Activated naive CD4-positive, alpha-beta T cell treated with anti-CD3 and anti-CD28 coated beads, Interleukin-2, amount 50 U/mL, for 72 hours (primary cell): Measurements from ENCODE around the gene KDM6A. TPM values are rescaled to one million over a fixed set of nuclear protein-coding genes. Genes with fewer than 3 reads are reported as not detected.
"Not testable (repeated sequence)": the region's sequence is repeated elsewhere in the genome, so short reads cannot be mapped to it uniquely, and the experiment has no call there.

Source experiments
- ATAC-seq, 2 donors: fragments of 150-1000 bp; cut with Tn5 transposase; 2 replicates each; pipeline ENCODE4 v1.10.0; 2021; ENCODE audit warnings: mild to moderate bottlenecking in 2 of 2, moderate library complexity in 2 of 2
- DNase-seq, 2 donors: peaks; one replicate each; pipeline ENCODE4 v3.0.0; 2021 to 2022; ENCODE audit warnings: low spot score in 2 of 2
- H3K27ac Mint-ChIP-seq, 2 donors: one replicate each; pipeline ENCODE4 v1.8.0; 2022; ENCODE audit warnings: mild to moderate bottlenecking in 2 of 2, mixed read lengths in 2 of 2
- H3K36me3 Mint-ChIP-seq, 2 donors: one replicate each; pipeline ENCODE4 v1.8.0; 2022; ENCODE audit warnings: mixed read lengths in 2 of 2
- H3K9me3 Mint-ChIP-seq, 2 donors: one replicate each; pipeline ENCODE4 v1.8.0; 2022; ENCODE audit warnings: mixed read lengths in 2 of 2
- total RNA-seq, 2 donors: library from RNA; stranded (reverse); gene quantifications; one replicate each; pipeline ENCODE4 v1.2.3, GENCODE V29; 2022

KDM6A gene
- total RNA-seq, 2 donors from 2014 or later: 20.1 to 24.8 TPM

GRCh38 chrX:45001048-45001447, 128.1 kb downstream of the KDM6A start:
- Mint-ChIP-seq H3K9me3 (no peaks in the 10 kb centered on the region), H3K27ac (peak overlapping the region in 1 of 2 donors; percentile 94), H3K36me3 (peaks cover 6 to 23% of the 10 kb centered on the region in 2 donors)
- DNase-seq (no peak), ATAC-seq (no peak)

- H3K9me3 Mint-ChIP-seq: no peaks in the 10 kb centered on the region
- no peak overlapping the region for H3K27ac Mint-ChIP-seq
- peaks cover 12 to 37% of the 10 kb centered on the region in 2 donors for H3K36me3 Mint-ChIP-seq
- ATAC-seq (no peak), DNase-seq (no peak)
These were observed 130.1 kb downstream of the KDM6A start for GRCh38 chrX:45003085-45003484.

- ATAC-seq (peak; percentile 77 to 78), DNase-seq (no peak)
- Mint-ChIP-seq H3K27ac (peak overlapping the region; percentile 50 to 80), H3K9me3 (no peaks in the 10 kb centered on the region), H3K36me3 (peaks cover 12 to 25% of the 10 kb centered on the region in 2 donors)
These were observed 133.2 kb downstream of the KDM6A start for GRCh38 chrX:45006002-45006800.

GRCh38 chrX:45007598-45007997, 134.6 kb downstream of the KDM6A start:
- no peak for DNase-seq
- peak in 1 of 2 donors; percentile 67 for ATAC-seq
- Mint-ChIP-seq H3K36me3 (peaks cover 12 to 25% of the 10 kb centered on the region in 2 donors), H3K27ac (peak overlapping the region in 1 of 2 donors; percentile 77), H3K9me3 (no peaks in the 10 kb centered on the region)

- peaks cover 11 to 22% of the 10 kb centered on the region in 2 donors for H3K36me3 Mint-ChIP-seq
- H3K27ac Mint-ChIP-seq: no peak overlapping the region
- H3K9me3 Mint-ChIP-seq: no peaks in the 10 kb centered on the region
- DNase-seq (no peak), ATAC-seq (no peak)
These were observed 136.5 kb downstream of the KDM6A start for GRCh38 chrX:45009371-45010000.

- DNase-seq (no peak), ATAC-seq (peak in 1 of 2 donors; percentile 39)
- H3K9me3 Mint-ChIP-seq: no peaks in the 10 kb centered on the region
- peaks cover 6 to 14% of the 10 kb centered on the region in 2 donors for H3K36me3 Mint-ChIP-seq
- H3K27ac Mint-ChIP-seq: no peak overlapping the region
These were observed 138.1 kb downstream of the KDM6A start for GRCh38 chrX:45011131-45011530.

GRCh38 chrX:45011597-45011996, 138.6 kb downstream of the KDM6A start:
- ATAC-seq (no peak), DNase-seq (no peak)
- H3K9me3 Mint-ChIP-seq: no peaks in the 10 kb centered on the region
- no peak overlapping the region for H3K27ac Mint-ChIP-seq
- H3K36me3 Mint-ChIP-seq: peaks cover 1 to 10% of the 10 kb centered on the region in 2 donors

GRCh38 chrX:45017946-45018345, 145.0 kb downstream of the KDM6A start:
- Mint-ChIP-seq H3K9me3 (no peaks in the 10 kb centered on the region), H3K36me3 (no peaks in the 10 kb centered on the region), H3K27ac (no peak overlapping the region)
- no peak for ATAC-seq
- no peak for DNase-seq

- no peak for ATAC-seq
- no peak for DNase-seq
- Mint-ChIP-seq H3K36me3 (no peaks in the 10 kb centered on the region), H3K27ac (no peak overlapping the region), H3K9me3 (peaks cover 0 to 4% of the 10 kb centered on the region in 2 donors)
These were observed 149.2 kb downstream of the KDM6A start for GRCh38 chrX:45022150-45022549.

- H3K27ac Mint-ChIP-seq: no peak overlapping the region
- no peak for ATAC-seq
- no peaks in the 10 kb centered on the region for H3K36me3 Mint-ChIP-seq
- peaks cover 0 to 4% of the 10 kb centered on the region in 2 donors for H3K9me3 Mint-ChIP-seq
- no peak for DNase-seq
These were observed 151.5 kb downstream of the KDM6A start for GRCh38 chrX:45024501-45024900.

- Mint-ChIP-seq H3K36me3 (no peaks in the 10 kb centered on the region), H3K27ac (no peak overlapping the region), H3K9me3 (peaks cover 0 to 4% of the 10 kb centered on the region in 2 donors)
- no peak for ATAC-seq
- no peak for DNase-seq
These were observed 153.0 kb downstream of the KDM6A start for GRCh38 chrX:45026036-45026435.

- ATAC-seq: no peak
- Mint-ChIP-seq H3K9me3 (no peaks in the 10 kb centered on the region), H3K27ac (no peak overlapping the region), H3K36me3 (peaks cover 0 to 6% of the 10 kb centered on the region in 2 donors)
- DNase-seq: no peak
These were observed 158.9 kb downstream of the KDM6A start for GRCh38 chrX:45031830-45032378.

GRCh38 chrX:45035071-45035470, 162.1 kb downstream of the KDM6A start:
- no peak for ATAC-seq

GRCh38 chrX:45036161-45036560, 163.2 kb downstream of the KDM6A start:
- ATAC-seq (no peak), DNase-seq (no peak)
- no peak overlapping the region for H3K27ac Mint-ChIP-seq
- H3K9me3 Mint-ChIP-seq: no peaks in the 10 kb centered on the region
- H3K36me3 Mint-ChIP-seq: peaks cover 0 to 11% of the 10 kb centered on the region in 2 donors

More at GRCh38 chrX:45035071-45035470, 162.1 kb downstream of the KDM6A start:
- peaks cover 0 to 11% of the 10 kb centered on the region in 2 donors for H3K36me3 Mint-ChIP-seq
- no peak overlapping the region for H3K27ac Mint-ChIP-seq
- no peaks in the 10 kb centered on the region for H3K9me3 Mint-ChIP-seq
- no peak for DNase-seq

GRCh38 chrX:45040137-45040536, 167.1 kb downstream of the KDM6A start:
- peaks cover 0 to 11% of the 10 kb centered on the region in 2 donors for H3K36me3 Mint-ChIP-seq
- ATAC-seq, H3K27ac Mint-ChIP-seq, DNase-seq, H3K9me3 Mint-ChIP-seq: not testable (repeated sequence)

GRCh38 chrX:45046417-45046816, 173.4 kb downstream of the KDM6A start:
- H3K9me3 Mint-ChIP-seq: no peaks in the 10 kb centered on the region
- H3K27ac Mint-ChIP-seq: no peak overlapping the region
- ATAC-seq (no peak), DNase-seq (no peak)
- H3K36me3 Mint-ChIP-seq: peaks cover 7 to 13% of the 10 kb centered on the region in 2 donors

- ATAC-seq (peak in 1 of 2 donors; percentile 34), DNase-seq (no peak)
- H3K36me3 Mint-ChIP-seq: peaks cover 7 to 13% of the 10 kb centered on the region in 2 donors
- H3K9me3 Mint-ChIP-seq: no peaks in the 10 kb centered on the region
- H3K27ac Mint-ChIP-seq: no peak overlapping the region
These were observed 177.6 kb downstream of the KDM6A start for GRCh38 chrX:45050558-45050957.
